PC-3 (cell line): ENCODE measurements around the gene PLCL1. TPM values are rescaled to one million over a fixed set of nuclear protein-coding genes. Genes with fewer than 3 reads are reported as not detected.

Experiments
- ATAC-seq: fragments of 200-7000 bp; cut with Tn5 transposase; 2 replicates; pipeline ENCODE4 v1.9.1; 2020; ENCODE audit warnings: mild to moderate bottlenecking, moderate library complexity
- BruUV-seq: library from RNA; stranded (reverse); fragments of 400-500 nt; replicated peaks from 2 replicates; lab custom pipeline; 2021; lab: Mats Ljungman, UMichigan
- CTCF ChIA-PET: fragments of 300-600 bp; sonication (Branson Sonifier 250); formaldehyde crosslinking; loops from one replicate; lab custom pipeline; 2022; ENCODE audit warnings: antibody characterized with exemption; lab: Charles Lee
- POLR2A ChIA-PET: fragments of 300-600 bp; sonication (Branson Sonifier 250); formaldehyde crosslinking; loops from one replicate; lab custom pipeline; 2022; ENCODE audit warnings: antibody characterized with exemption; ENCODE audit not compliant: unreplicated experiment; lab: Charles Lee
- DNase-seq: peaks from one replicate; pipeline ENCODE4 v3.0.0-alpha.2; 2015
- H2AFZ ChIP-seq: fragments of 300-600 bp; sonication (generic); 2 replicates; pipeline ENCODE4 v1.6.0; 2016; ENCODE audit warnings: antibody characterized with exemption, low read length
- H3F3A ChIP-seq: fragments of 300-600 bp; sonication (generic); one replicate; pipeline ENCODE4 v1.6.0; 2017; ENCODE audit warnings: antibody characterized with exemption, low read length, control low read depth, mild to moderate bottlenecking; ENCODE audit not compliant: unreplicated experiment
- H3K27ac ChIP-seq: fragments of 300-600 bp; sonication (generic); 2 replicates; pipeline ENCODE4 v1.5.1; 2016; ENCODE audit warnings: mild to moderate bottlenecking, low read length
- H3K27me3 ChIP-seq: fragments of 300-600 bp; sonication (generic); 2 replicates; pipeline ENCODE4 v1.6.1; 2016; ENCODE audit warnings: low read length, mixed read lengths
- H3K36me3 ChIP-seq: fragments of 300-600 bp; sonication (generic); 2 replicates; pipeline ENCODE4 v1.6.1; 2016; ENCODE audit warnings: low read depth, mixed run types, low read length, mixed read lengths
- H3K4me1 ChIP-seq: fragments of 300-600 bp; sonication (generic); 2 replicates; pipeline ENCODE4 v1.5.1; 2016; ENCODE audit warnings: low read length; ENCODE audit not compliant: insufficient read depth
- H3K4me2 ChIP-seq: fragments of 300-600 bp; sonication (generic); 2 replicates; pipeline ENCODE4 v1.6.0; 2016; ENCODE audit warnings: low read length
- H3K4me3 ChIP-seq: fragments of 300-600 bp; sonication (generic); 2 replicates; pipeline ENCODE4 v1.5.1; 2016; ENCODE audit warnings: mild to moderate bottlenecking, low read length, mixed read lengths
- H3K79me2 ChIP-seq: fragments of 300-600 bp; sonication (generic); 2 replicates; pipeline ENCODE4 v1.6.1; 2017; ENCODE audit warnings: low read length, mixed read lengths
- H3K9ac ChIP-seq: fragments of 300-600 bp; sonication (generic); 2 replicates; pipeline ENCODE4 v1.6.0; 2016; ENCODE audit warnings: mild to moderate bottlenecking, low read length
- H3K9me2 ChIP-seq: fragments of 300-600 bp; sonication (generic); replicated peaks from 2 replicates; pipeline ENCODE4 v1.6.1; 2016; ENCODE audit warnings: mixed run types, low read length, mixed read lengths
- H3K9me3 ChIP-seq: fragments of 300-600 bp; sonication (generic); 2 replicates; pipeline ENCODE4 v1.6.1; 2016; ENCODE audit warnings: low read length, mixed read lengths
- H4K20me1 ChIP-seq: fragments of 300-600 bp; sonication (generic); 2 replicates; pipeline ENCODE4 v1.6.1; 2016; ENCODE audit warnings: low read length, mixed read lengths
- EZH2 ChIP-seq: fragments of 300-600 bp; sonication (generic); IDR thresholded peaks from one replicate; pipeline ENCODE4 v1.6.1; 2017; ENCODE audit warnings: antibody characterized with exemption, mild to moderate bottlenecking, low read length; ENCODE audit not compliant: unreplicated experiment
- EZH2phosphoT487 ChIP-seq: fragments of 300-600 bp; sonication (generic); IDR thresholded peaks from 2 replicates; pipeline ENCODE4 v1.6.1; 2018; ENCODE audit warnings: mild to moderate bottlenecking, antibody characterized with exemption, low read length, borderline replicate concordance
- intact Hi-C: fragments of 100-400 bp; cut with micrococcal nuclease; formaldehyde crosslinking; loops from 2 replicates; pipeline ENCODE4 v1.9.0; 2023
- total RNA-seq: library from RNA; depleted of rRNA; stranded (reverse); fragments of >200 nt; gene quantifications from 2 replicates; pipeline ENCODE4 v1.2.3, GENCODE V29; 2014
- TF ChIP-seq, protein P1 (sequence below): fragments of 300-600 bp; sonication (generic); conservative IDR thresholded peaks from 2 replicates; pipeline ENCODE4 v1.5.1; 2017; ENCODE audit warnings: antibody characterized with exemption, low read depth, mild to moderate bottlenecking, low read length

The PLCL1 gene
- total RNA-seq, 1 experiment from 2014 or later, result not detected

DNA sequence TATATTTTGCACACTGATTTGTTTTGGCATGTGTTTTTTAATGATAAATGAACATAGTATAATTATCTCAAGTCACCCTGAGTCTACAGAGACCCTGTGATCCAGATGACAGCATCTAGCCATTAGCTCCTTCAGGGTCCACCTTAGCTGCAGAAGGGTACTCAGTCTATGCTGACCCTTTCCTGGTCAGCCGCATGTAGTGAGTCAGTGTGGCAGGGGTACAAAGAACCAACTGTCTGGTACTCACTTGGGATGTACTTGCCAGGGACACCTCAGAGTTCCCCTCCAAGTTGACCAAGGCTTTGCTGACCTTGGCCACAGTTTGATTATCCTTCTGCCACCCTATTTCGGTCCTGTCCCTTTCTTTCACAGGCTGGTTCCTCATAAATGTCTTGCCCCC lies 369.5 kb downstream of the PLCL1 start:
- no peak overlapping the region for H3K27ac ChIP-seq
- no peaks in the 10 kb centered on the region for H4K20me1 ChIP-seq
- no peaks in the 10 kb centered on the region for H3K4me1 ChIP-seq
- H3K79me2 ChIP-seq, result no peaks in the 10 kb centered on the region
- ChIA-PET CTCF (no interaction called here), POLR2A (no interaction called here)
- no peaks in the 10 kb centered on the region for H3K36me3 ChIP-seq
- no TSS peak for BruUV-seq
- DNase-seq (no peak), ATAC-seq (no peak)
- H3K27me3 ChIP-seq, result no peaks in the 10 kb centered on the region
- no peak overlapping the region for H3K9ac ChIP-seq
- no peaks in the 10 kb centered on the region for H3F3A ChIP-seq
- no peak overlapping the region for H2AFZ ChIP-seq
- H3K9me3 ChIP-seq, result 0 out of 2 replicates have a peak, but pooled peaks cover 7% of the 10 kb centered on the region
- intact Hi-C loops, result no loop called here
- no peaks in the 10 kb centered on the region for H3K9me2 ChIP-seq
- H3K4me3 ChIP-seq, result no peak overlapping the region
- H3K4me2 ChIP-seq, result no peak overlapping the region
- TF ChIP-seq EZH2 (no peak), EZH2phosphoT487 (no peak)
- TF ChIP-seq, protein P1, sequence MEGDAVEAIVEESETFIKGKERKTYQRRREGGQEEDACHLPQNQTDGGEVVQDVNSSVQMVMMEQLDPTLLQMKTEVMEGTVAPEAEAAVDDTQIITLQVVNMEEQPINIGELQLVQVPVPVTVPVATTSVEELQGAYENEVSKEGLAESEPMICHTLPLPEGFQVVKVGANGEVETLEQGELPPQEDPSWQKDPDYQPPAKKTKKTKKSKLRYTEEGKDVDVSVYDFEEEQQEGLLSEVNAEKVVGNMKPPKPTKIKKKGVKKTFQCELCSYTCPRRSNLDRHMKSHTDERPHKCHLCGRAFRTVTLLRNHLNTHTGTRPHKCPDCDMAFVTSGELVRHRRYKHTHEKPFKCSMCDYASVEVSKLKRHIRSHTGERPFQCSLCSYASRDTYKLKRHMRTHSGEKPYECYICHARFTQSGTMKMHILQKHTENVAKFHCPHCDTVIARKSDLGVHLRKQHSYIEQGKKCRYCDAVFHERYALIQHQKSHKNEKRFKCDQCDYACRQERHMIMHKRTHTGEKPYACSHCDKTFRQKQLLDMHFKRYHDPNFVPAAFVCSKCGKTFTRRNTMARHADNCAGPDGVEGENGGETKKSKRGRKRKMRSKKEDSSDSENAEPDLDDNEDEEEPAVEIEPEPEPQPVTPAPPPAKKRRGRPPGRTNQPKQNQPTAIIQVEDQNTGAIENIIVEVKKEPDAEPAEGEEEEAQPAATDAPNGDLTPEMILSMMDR, result no peak

DNA sequence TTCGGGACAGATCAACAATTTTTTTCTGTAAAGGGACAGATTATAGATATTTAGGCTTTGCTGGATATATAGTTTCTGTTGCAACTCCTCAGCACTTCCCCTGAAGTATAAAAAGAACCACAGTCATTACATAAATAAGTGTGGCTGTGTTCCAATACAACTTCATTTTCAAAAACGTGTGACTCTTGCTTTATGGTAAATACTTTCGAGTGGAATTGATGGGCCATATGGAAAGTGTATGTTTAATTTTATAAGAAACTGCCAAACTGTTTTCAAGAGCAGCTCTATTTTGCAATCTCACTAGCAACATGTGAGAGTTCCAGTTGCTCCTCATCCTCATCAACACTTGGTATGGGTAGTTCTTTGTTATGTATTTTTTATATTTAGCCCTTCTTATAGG lies 370.9 kb downstream of the PLCL1 start:
- no peak for DNase-seq
- no peak for ATAC-seq
- Histone ChIP-seq H3K9ac (no peak overlapping the region), H2AFZ (no peak overlapping the region), H3K27ac (no peak overlapping the region), H3K9me3 (0 out of 2 replicates have a peak, but pooled peaks cover 8% of the 10 kb centered on the region), H3F3A (no peaks in the 10 kb centered on the region), H3K79me2 (no peaks in the 10 kb centered on the region), H3K4me1 (no peaks in the 10 kb centered on the region), H3K36me3 (no peaks in the 10 kb centered on the region), H3K9me2 (no peaks in the 10 kb centered on the region), H3K4me2 (no peak overlapping the region), H3K27me3 (no peaks in the 10 kb centered on the region), H3K4me3 (no peak overlapping the region), H4K20me1 (no peaks in the 10 kb centered on the region)
- no TSS peak for BruUV-seq
- no peak for TF ChIP-seq EZH2phosphoT487
- TF ChIP-seq, protein P1, result no peak
- no peak for TF ChIP-seq EZH2
- CTCF ChIA-PET, result no interaction called here
- intact Hi-C loops, result no loop called here
- POLR2A ChIA-PET, result no interaction called here

- CTCF ChIA-PET, result no interaction called here
- no peaks in the 10 kb centered on the region for H3K36me3 ChIP-seq
- no TSS peak for BruUV-seq
- DNase-seq (no peak), ATAC-seq (no peak)
- TF ChIP-seq EZH2 (no peak), EZH2phosphoT487 (no peak)
- TF ChIP-seq, protein P1, result no peak
- POLR2A ChIA-PET, result no interaction called here
- no peaks in the 10 kb centered on the region for H3K4me1 ChIP-seq
- H3F3A ChIP-seq, result no peaks in the 10 kb centered on the region
- no peak overlapping the region for H3K9ac ChIP-seq
- H3K9me2 ChIP-seq, result no peaks in the 10 kb centered on the region
- no peak overlapping the region for H3K4me2 ChIP-seq
- H3K9me3 ChIP-seq, result 0 out of 2 replicates have a peak, but pooled peaks cover 8% of the 10 kb centered on the region
- H3K27me3 ChIP-seq, result no peaks in the 10 kb centered on the region
- no peaks in the 10 kb centered on the region for H3K79me2 ChIP-seq
- H3K27ac ChIP-seq, result no peak overlapping the region
- no peaks in the 10 kb centered on the region for H4K20me1 ChIP-seq
- H3K4me3 ChIP-seq, result no peak overlapping the region
- H2AFZ ChIP-seq, result no peak overlapping the region
- intact Hi-C loops, result no loop called here
Observed at GRCh38 chr2:198177040-198177439, 372.6 kb downstream of the PLCL1 start.
